Activated naive CD8-positive, alpha-beta T cell (primary cell): Measurements from ENCODE around the gene TMEM242.
A peak's percentile ranks its signal among the peaks of the same experiment; 100 is the strongest.

Experiments
- H3K27ac Mint-ChIP-seq: one replicate; pipeline ENCODE4 v1.8.0; 2021; ENCODE audit warnings: mixed read lengths
- H3K27me3 Mint-ChIP-seq: one replicate; pipeline ENCODE4 v1.8.0; 2021; ENCODE audit warnings: mixed read lengths
- H3K36me3 Mint-ChIP-seq: one replicate; pipeline ENCODE4 v1.8.0; 2021; ENCODE audit warnings: mixed read lengths
- H3K4me1 Mint-ChIP-seq: one replicate; pipeline ENCODE4 v1.8.0; 2021; ENCODE audit warnings: low read depth, mixed read lengths
- H3K4me3 Mint-ChIP-seq: one replicate; pipeline ENCODE4 v1.8.0; 2021; ENCODE audit warnings: mild to moderate bottlenecking, mixed read lengths
- H3K9me3 Mint-ChIP-seq: one replicate; pipeline ENCODE4 v1.8.0; 2021; ENCODE audit warnings: low read depth, mixed read lengths

Gene TMEM242

DNA sequence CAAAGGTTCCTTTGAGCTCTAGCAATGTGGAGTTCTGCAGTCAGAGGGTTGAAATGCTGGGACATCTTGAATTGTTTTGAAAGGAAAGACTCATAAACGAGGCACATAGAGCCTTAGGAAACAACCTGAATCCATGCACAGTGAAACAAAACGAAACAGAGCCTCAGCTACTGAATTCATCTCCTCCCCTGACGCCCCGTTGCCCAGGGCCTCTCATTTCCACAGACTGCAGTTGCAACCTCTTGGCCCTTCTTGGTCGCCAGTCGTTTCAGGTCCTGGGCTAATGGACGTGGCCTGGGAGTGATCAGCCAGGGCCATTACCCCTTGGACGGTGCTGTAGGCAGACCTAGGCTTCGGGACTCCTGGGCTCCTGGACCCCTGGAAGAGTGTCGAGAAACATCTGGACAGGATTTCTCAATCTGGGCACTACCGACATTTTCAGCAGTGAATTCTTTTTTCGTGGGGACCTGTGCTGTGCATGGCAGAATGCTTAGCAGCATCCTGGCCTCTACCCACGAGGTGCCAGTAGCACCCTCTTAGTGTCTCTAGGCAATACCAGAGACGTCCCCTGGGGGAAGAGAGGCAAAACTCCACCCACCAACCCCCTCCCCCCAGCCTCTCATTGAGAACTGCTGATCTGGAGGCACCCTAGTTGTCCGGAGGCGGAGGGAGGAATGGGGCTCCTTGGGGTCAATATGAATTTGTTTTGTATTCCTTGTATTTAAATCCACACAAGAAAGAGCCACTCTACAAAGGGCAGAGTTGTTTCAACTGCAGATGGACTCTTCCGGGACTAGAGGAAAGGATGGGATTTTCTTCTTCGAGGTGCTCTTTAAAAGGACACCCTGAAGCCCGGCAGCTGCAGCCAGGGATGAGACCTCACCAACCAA, 50.2 kb downstream of the TMEM242 start:
- Mint-ChIP-seq H3K27me3 (no peaks in the 10 kb centered on the region), H3K27ac (peak overlapping the region; percentile 50), H3K4me3 (peak overlapping the region; percentile 90), H3K36me3 (no peaks in the 10 kb centered on the region), H3K9me3 (peaks cover 10% of the 10 kb centered on the region), H3K4me1 (peaks cover 8% of the 10 kb centered on the region)

DNA sequence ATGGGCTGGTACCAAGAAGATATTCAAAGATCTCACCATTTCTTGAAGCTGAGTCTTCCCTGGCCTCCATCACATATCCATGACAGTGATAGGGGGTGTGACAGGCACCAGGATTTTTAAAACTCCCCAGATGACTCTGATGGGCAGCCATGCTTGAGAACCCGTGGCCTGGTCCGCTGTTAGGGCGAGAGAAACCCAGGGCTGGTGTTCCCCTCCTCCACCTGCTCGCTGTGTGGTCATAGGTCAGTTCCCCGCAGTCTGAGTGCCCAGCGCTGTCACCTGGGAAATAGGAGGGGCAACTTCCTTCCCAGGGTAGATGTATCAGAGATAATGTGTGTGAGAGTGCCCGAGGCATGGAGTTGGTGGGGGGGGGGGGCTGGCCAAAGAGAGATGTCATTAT, 50.9 kb downstream of the TMEM242 start:
- no peak overlapping the region for H3K27ac Mint-ChIP-seq
- H3K36me3 Mint-ChIP-seq, result no peaks in the 10 kb centered on the region
- peaks cover 8% of the 10 kb centered on the region for H3K4me1 Mint-ChIP-seq
- H3K9me3 Mint-ChIP-seq, result peaks cover 10% of the 10 kb centered on the region
- no peak overlapping the region for H3K4me3 Mint-ChIP-seq
- no peaks in the 10 kb centered on the region for H3K27me3 Mint-ChIP-seq

- H3K4me1 Mint-ChIP-seq, result peaks cover 8% of the 10 kb centered on the region
- no peaks in the 10 kb centered on the region for H3K36me3 Mint-ChIP-seq
- no peaks in the 10 kb centered on the region for H3K27me3 Mint-ChIP-seq
- no peak overlapping the region for H3K4me3 Mint-ChIP-seq
- H3K9me3 Mint-ChIP-seq, result peaks cover 10% of the 10 kb centered on the region
- no peak overlapping the region for H3K27ac Mint-ChIP-seq
These were observed 51.4 kb downstream of the TMEM242 start for GRCh38 chr6:157271911-157272310.

DNA sequence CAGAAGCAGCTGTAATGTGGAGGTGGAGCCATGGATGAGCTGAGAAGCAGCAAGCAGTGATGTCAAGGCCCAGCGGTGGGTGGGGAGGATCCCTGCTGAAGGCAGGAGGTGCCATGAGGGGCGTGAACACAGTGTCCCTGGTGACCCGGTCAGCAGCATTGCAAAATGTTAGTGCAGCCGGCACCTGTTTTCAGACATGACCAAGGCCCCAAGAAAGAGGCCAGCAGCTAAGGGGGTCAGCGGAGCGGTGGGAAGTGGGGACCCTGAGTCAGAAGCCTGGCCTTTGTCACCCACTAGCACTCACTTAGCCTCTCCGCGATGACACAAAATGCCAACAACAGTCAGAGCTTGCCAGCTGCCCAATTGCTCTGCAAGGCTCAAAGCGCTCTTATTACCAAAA, 51.9 kb downstream of the TMEM242 start:
- peaks cover 10% of the 10 kb centered on the region for H3K9me3 Mint-ChIP-seq
- no peaks in the 10 kb centered on the region for H3K36me3 Mint-ChIP-seq
- no peaks in the 10 kb centered on the region for H3K27me3 Mint-ChIP-seq
- peaks cover 8% of the 10 kb centered on the region for H3K4me1 Mint-ChIP-seq
- no peak overlapping the region for H3K4me3 Mint-ChIP-seq
- H3K27ac Mint-ChIP-seq, result no peak overlapping the region

DNA sequence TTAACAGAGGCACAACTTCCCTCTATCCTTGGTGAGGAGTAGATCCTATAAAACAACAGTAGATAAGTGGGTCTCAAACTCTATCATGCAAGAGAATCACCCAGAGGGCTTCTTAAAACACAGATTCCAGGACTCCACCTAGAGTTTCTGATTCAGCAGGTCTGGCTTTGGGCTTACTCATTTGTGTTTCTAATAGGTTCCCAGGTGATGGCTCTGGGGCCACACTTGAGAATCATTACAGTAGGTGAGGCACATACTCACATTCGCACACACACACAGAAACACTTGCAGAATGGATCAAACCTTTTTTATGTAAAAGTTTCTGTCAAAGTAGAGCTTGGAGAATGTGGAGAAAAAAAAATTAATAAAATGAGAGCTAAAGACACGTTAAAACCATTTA, 52.4 kb downstream of the TMEM242 start:
- H3K36me3 Mint-ChIP-seq, result no peaks in the 10 kb centered on the region
- no peak overlapping the region for H3K27ac Mint-ChIP-seq
- peaks cover 10% of the 10 kb centered on the region for H3K9me3 Mint-ChIP-seq
- H3K4me3 Mint-ChIP-seq, result no peak overlapping the region
- H3K27me3 Mint-ChIP-seq, result no peaks in the 10 kb centered on the region
- peaks cover 8% of the 10 kb centered on the region for H3K4me1 Mint-ChIP-seq

- H3K4me1 Mint-ChIP-seq, result peaks cover 8% of the 10 kb centered on the region
- H3K27me3 Mint-ChIP-seq, result no peaks in the 10 kb centered on the region
- peaks cover 10% of the 10 kb centered on the region for H3K9me3 Mint-ChIP-seq
- H3K36me3 Mint-ChIP-seq, result no peaks in the 10 kb centered on the region
- H3K27ac Mint-ChIP-seq, result no peak overlapping the region
- H3K4me3 Mint-ChIP-seq, result no peak overlapping the region
These were observed 53.0 kb downstream of the TMEM242 start for GRCh38 chr6:157270308-157270707.

DNA sequence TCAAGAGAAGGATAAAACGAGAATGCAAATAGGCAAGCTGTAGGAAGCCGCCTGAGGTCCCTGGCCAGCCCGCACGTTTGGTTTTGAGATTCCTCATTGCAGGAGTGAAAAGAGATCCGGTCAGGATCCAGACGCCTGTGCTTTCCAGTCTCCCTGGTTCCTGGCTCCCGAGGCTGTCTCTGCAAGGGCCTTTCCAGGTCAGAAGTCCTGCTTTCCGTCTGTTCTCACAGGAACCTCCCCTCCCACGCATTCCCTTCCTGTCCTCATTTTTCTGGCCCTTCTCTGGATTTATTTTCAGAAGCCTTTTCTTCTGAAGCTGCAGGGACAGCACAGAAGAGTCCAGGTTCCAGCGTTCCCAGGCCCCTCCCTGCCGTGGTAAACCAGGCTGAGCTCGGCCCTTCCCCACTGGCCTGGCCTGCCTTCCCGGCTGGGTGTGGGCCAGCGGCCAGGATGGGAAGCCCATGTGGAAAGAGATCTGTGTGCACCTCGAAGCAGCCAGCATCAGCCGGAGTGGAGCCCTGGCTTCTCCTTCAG, 54.0 kb downstream of the TMEM242 start:
- Mint-ChIP-seq H3K9me3 (peaks cover 10% of the 10 kb centered on the region), H3K4me3 (no peak overlapping the region), H3K27ac (no peak overlapping the region), H3K27me3 (no peaks in the 10 kb centered on the region), H3K36me3 (no peaks in the 10 kb centered on the region), H3K4me1 (peaks cover 8% of the 10 kb centered on the region)

GRCh38 chr6:157268835-157269234, 54.5 kb downstream of the TMEM242 start:
- H3K9me3 Mint-ChIP-seq, result peaks cover 10% of the 10 kb centered on the region
- no peaks in the 10 kb centered on the region for H3K27me3 Mint-ChIP-seq
- peaks cover 6% of the 10 kb centered on the region for H3K4me1 Mint-ChIP-seq
- no peak overlapping the region for H3K27ac Mint-ChIP-seq
- H3K4me3 Mint-ChIP-seq, result no peak overlapping the region
- no peaks in the 10 kb centered on the region for H3K36me3 Mint-ChIP-seq

DNA sequence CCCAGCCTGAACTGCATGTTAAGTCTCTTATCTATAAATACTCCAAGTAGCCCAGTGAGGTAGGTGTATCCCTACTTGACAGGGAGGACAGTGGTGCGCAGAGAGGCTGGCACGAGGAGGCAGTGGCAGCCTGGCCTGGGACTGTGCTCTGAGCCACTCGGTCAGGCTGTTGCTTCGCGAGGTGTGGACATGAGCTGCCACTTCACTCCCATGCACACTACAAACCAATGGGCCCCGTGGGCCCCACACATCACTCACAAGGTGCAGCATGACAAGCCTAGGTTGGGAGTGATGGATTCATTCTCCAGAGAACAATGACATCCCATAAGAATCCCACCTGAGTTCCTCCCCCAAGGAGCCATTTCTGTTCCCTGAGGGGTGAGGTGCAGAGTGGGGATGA, 54.9 kb downstream of the TMEM242 start:
- Mint-ChIP-seq H3K9me3 (peaks cover 10% of the 10 kb centered on the region), H3K36me3 (no peaks in the 10 kb centered on the region), H3K4me3 (no peak overlapping the region), H3K27ac (no peak overlapping the region), H3K27me3 (no peaks in the 10 kb centered on the region), H3K4me1 (peaks cover 4% of the 10 kb centered on the region)

- Mint-ChIP-seq H3K4me3 (no peak overlapping the region), H3K4me1 (no peaks in the 10 kb centered on the region), H3K27me3 (no peaks in the 10 kb centered on the region), H3K27ac (no peak overlapping the region), H3K9me3 (peaks cover 10% of the 10 kb centered on the region), H3K36me3 (no peaks in the 10 kb centered on the region)
These were observed 55.7 kb downstream of the TMEM242 start for GRCh38 chr6:157267654-157268053.

DNA sequence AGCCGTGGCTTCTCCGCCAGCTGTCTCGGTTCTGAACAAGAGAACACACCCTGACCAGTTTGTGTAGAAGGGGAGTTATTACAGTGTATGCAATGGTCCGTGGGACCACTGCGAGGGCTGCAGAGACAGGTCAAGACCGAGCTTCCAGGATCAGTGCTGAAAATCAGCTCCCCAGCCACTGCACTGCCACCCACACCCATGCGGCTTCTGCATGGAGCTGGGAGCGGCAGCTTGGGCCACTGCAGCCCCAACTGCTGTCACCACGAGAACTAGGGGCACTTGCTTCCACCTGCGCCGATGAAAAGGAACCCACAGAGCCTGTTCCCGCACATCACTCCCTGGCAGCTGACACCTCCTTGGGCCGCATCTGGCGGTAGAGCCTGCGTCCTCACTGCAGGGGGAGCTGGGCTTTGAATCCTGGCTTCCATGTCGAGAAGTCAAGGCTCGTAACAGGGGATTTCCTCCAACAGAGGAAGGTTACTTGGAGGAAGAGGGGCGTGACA, 56.2 kb downstream of the TMEM242 start:
- no peaks in the 10 kb centered on the region for H3K27me3 Mint-ChIP-seq
- H3K4me3 Mint-ChIP-seq, result no peak overlapping the region
- no peak overlapping the region for H3K27ac Mint-ChIP-seq
- H3K36me3 Mint-ChIP-seq, result no peaks in the 10 kb centered on the region
- peaks cover 10% of the 10 kb centered on the region for H3K9me3 Mint-ChIP-seq
- no peaks in the 10 kb centered on the region for H3K4me1 Mint-ChIP-seq

DNA sequence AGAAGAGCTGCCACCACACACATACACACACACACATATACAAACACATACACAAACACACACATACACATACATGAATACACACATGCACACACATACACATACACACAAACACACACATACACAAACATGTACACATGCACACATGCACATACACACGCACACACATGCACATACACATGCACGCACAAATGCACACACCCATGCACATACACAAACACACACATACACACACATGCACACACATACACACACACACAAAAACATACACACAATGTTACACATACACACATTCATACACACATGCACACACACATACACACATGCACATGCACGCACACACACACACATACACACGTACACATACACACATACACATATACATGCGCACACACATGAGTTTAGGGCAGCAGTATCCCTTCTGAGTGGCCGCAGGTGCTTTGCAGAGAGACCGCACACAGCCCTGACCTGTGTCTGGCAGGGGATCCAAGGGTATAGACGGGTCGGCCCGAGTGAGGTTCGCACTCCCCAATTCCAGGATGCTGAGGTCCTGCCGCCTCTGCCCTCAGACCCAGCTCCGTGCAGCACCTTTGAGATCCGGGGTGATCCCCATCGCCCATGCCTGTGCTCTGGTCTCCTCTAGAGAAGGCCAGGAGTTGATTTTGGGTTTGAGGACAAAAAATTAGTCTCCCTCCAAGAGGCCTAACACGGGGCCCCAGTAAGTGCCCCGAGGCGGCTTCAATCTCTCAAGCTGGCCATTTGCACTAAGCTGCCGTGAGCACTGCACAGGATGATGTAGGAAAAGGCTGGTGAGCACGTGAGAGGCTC, 56.8 kb downstream of the TMEM242 start:
- Mint-ChIP-seq H3K4me3 (no peak overlapping the region), H3K27ac (no peak overlapping the region), H3K27me3 (no peaks in the 10 kb centered on the region), H3K4me1 (no peaks in the 10 kb centered on the region), H3K9me3 (peaks cover 10% of the 10 kb centered on the region), H3K36me3 (no peaks in the 10 kb centered on the region)

GRCh38 chr6:157265635-157266034, 57.7 kb downstream of the TMEM242 start:
- Mint-ChIP-seq H3K4me3 (no peak overlapping the region), H3K36me3 (no peaks in the 10 kb centered on the region), H3K27ac (no peak overlapping the region), H3K9me3 (peaks cover 9% of the 10 kb centered on the region), H3K27me3 (no peaks in the 10 kb centered on the region), H3K4me1 (no peaks in the 10 kb centered on the region)

DNA sequence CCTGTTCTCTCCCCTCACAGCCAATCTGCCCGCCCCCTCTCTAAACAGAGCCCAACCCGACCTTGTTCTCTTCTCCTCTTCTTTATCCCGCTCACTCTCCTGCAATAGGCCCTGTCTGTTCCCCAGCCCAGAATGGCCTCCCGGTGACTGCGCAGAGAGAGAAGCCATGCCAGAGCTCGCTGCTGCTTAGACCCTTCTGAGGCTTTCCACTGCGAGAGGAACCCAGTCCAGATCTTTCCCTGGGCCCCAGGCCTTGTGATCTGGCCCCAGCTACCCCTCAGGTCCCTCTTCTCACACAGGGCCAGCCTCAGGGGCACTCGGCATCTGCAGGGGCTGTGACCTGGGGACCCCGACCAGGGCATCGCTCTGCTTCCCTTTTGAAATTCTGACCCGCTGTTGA, 58.1 kb downstream of the TMEM242 start:
- Mint-ChIP-seq H3K4me3 (no peak overlapping the region), H3K4me1 (no peaks in the 10 kb centered on the region), H3K27me3 (no peaks in the 10 kb centered on the region), H3K36me3 (no peaks in the 10 kb centered on the region), H3K27ac (no peak overlapping the region), H3K9me3 (peaks cover 4% of the 10 kb centered on the region)

- Mint-ChIP-seq H3K27ac (no peak overlapping the region), H3K4me3 (no peak overlapping the region), H3K27me3 (no peaks in the 10 kb centered on the region), H3K36me3 (no peaks in the 10 kb centered on the region), H3K4me1 (no peaks in the 10 kb centered on the region), H3K9me3 (no peaks in the 10 kb centered on the region)
These were observed 58.6 kb downstream of the TMEM242 start for GRCh38 chr6:157264701-157265100.
